GM18861 (cell line): Measurements from ENCODE around the gene IRF6.

Experiments used
- ATAC-seq: cut with Tn5 transposase; IDR thresholded peaks from one replicate; pipeline ENCODE4 v1.9.1; 2021; ENCODE audit not compliant: unreplicated experiment

IRF6 gene

GRCh38 chr1:209761011-209761635, 44.8 kb downstream of the IRF6 start:
- ATAC-seq = no peak

GRCh38 chr1:209759829-209760359, 46.0 kb downstream of the IRF6 start:
- ATAC-seq = no peak

- ATAC-seq = no peak
Observed at GRCh38 chr1:209758400-209758799, 47.5 kb downstream of the IRF6 start.

DNA sequence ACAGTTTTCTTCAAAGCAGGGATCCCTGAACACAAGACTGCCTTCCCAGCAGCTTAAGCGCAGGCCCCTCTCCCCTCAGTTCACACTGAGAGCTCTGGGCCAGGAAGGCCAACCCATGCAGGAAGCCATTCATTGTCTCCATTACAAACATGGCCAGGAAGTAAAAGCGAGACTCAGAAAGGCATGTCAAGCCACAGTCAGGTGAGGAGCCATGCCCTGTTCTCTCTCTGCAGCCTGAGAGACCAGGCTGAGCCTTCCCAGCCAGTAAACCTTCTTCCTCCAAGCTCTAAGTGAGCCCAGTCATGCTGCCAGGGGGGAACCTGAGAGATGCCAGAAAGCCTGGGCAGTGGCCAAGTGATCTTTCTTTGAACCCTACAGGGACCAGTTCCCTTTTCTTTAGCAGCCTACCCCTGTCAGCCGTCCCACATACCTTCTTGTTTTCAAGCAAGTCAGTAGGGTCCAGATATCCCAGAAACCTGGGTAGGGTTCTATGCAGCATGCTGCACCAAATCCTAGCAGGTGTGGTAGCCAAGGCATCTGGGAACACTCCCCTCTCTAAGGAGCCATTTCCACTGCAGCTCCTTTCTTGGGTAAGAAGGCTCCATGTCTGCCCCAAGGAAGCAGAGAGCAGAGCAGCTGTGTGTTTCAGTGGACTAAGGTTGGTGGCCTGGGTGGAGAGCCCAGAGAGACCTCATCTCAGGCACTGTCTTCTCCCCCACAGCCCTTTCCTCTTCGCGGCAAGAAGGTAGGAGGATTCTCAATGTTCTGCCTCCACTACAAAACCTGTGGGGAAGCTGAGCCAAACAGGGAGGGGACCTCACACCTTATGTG, 49.1 kb downstream of the IRF6 start:
- ATAC-seq = no peak

DNA sequence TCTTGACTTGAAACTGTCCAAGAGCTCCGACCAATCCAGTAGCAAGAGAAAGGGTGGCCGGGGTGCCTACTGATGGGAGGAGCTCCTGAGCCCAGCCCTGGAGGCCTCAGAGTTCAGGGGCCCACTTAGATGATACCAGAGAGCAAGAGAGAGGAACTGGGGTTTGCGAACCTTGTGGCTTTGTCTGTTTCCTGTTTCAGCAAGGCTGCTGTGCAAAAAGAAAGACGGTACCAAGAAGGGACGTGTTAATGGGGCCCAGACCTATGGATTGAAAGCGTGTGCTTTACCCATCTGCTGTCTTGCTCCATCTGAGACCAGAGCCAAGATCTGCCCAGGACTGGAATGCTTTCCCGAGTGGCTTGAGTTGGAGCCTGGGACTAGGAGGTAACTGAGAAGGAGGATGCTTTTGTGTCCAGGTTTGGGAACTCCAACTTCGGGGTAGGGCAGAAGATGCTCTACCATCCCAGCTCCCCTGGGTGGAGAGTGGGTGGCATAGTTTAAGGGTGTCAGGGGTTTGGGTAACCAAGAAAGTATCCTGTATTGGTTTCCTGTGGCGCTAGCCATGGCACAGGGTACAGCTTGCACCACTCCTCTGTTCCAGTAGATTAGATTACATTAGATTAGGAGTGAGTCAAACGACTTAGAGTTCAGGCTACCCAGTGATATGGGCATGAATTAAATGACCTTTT, 49.9 kb downstream of the IRF6 start, which contains the start of gene TRAF3IP3:
Gene TRAF3IP3 (plus strand): TSS at position 128 of the 689 bp plus-strand sequence. CDS start 3,987 bp downstream, outside the sequence.
- ATAC-seq = peak; percentile 68

DNA sequence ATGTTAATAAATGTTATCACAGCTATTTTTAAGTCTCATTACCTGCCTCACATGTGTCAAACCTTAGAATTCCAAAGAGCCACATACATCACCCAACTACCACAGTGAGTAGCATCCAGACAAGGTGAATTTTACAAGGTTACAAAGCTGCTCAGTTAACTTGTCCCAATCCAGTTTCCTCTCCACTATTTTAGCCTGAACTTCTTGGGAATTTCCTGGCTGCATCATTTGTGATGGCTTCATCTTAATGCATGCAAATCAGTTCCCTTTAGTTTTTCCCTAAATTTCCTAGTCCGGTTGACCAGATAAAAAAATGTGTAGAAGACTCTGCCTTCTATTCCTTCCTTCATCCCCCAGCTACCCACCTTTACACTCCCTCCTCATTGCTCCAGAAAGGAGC, 50.7 kb downstream of the IRF6 start:
- no peak for ATAC-seq

- no peak for ATAC-seq
Observed at GRCh38 chr1:209752890-209753289, 53.1 kb downstream of the IRF6 start.

DNA sequence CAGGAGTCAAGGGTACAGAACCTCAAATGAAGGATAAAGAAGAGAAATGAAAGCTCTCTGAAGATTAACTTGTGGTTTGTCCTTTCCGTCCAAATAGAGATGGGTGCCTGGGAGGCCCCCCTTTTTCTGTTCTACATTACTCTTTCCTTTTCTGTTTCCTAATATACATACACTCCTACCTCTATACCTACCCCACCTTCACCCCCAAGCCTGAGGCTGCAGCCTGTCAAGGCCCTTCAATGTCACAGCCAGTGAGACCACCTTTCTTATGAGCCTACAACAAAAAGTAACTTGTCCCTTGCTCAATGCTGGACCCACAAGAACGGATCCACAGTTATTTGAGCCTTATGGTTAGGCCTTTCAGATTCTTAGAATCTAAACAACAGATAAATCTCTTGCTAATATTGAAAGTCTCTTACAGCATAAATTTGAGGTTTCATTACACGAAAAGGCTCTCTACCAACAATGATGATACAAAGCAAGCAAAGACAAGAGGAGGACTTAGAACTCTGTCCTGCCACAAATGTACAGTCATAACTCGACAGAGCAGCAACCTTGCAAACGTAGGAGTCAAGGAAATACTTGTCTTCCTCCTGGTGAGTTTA, 54.2 kb downstream of the IRF6 start:
- peak; percentile 45 for ATAC-seq

- no peak for ATAC-seq
Observed at GRCh38 chr1:209749670-209750323, 56.1 kb downstream of the IRF6 start.

DNA sequence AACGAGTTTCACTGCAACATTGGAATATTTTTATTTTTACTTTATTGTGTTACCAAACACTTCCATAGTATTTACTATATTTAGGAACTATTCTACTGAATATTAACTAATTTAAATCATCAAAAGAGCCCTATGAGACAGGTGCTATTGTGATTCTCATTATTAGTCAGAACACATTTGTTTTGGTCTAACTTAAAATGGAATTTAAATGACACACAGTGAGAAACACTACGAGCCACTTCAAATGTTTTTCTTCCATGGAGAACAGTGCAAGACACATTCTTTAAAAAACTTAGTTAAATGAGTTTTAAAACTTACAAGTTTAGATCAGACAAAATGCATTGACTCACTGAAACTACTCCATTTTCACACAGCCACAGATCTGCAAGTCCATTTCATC, 56.7 kb downstream of the IRF6 start:
- no peak for ATAC-seq

GRCh38 chr1:209748620-209749019, 57.3 kb downstream of the IRF6 start:
- no peak for ATAC-seq

DNA sequence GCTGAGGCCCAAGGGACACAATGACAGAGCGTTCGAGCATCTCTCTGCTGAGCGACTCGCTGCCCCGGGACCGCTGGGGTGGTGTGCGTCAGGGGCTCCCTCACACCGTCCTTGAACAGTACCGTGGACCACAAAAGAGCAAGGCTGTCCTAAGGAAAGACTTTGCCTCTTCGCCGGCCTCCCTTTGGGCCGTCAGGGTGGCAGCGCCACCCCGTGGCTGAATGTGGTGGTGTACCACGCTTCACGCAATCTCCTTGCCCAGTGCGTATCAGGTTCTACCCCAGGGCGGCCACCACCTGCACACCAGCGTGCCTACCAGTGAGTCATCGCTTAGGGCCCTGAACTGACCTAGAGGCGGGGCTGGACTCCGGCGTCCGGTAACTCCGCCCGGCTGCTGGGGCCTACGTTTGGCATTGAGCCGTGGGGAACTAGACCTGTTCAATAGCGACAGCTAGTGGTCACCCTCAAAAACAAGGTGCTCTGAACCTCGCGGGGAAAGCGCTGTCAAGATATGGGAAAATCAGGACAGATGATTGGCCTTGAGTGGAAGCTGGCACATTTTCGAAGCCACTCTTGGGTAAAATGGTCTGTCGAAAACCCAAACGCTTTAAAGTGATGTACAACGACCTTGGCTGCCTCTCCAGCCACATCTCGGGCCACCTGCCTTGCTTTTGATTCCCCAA, 58.2 kb downstream of the IRF6 start:
- peak; percentile 61 for ATAC-seq

DNA sequence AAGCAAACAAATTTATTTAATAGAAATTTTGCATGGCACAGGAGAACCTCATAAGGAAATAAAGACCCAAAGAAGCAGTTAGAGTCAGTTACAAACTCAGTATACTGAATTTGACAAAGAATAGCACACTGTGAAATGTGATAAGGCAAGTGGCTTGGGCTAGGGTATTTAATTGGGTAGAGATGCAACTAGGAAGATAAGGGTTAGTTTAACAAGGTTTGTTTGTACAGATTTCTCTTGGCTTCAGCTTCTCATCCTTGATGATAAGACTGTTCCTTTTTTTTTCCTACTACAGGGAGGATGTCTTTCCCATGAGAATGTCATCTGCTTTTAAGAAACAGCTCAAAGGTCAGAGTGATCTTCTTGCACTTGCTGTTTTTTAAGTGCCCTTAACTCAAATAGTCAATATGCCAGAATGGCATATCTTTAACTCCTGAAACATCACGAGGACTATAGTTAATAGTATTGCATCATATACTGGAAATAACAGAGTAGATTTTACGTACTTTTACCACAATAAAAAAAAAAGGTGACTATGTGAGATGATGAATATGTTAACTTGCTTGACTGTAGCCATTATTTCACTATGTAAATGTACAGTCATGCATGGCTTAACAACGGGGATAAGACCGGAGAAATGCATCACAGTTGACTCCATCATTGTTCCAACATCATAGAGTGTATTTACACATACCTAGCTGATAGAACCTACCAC, 59.3 kb downstream of the IRF6 start:
- no peak for ATAC-seq

DNA sequence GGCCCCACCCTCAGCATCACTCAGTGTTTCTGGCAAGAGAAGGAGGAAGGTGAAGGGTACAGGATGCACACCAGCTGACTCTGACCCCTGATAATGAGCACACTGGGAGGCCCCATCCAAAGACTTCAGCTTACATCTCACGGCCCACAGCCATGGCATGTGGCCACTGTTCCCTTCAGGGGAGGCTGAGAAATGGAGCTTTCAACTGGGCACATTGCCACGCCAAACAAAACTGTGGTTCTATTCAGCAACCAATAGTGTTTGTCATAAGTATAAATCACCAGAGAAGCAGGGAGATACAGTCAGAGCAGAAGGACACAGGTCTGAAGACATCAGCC, 62.8 kb downstream of the IRF6 start:
- ATAC-seq = no peak

GRCh38 chr1:209742409-209743144, 63.4 kb downstream of the IRF6 start:
- no peak for ATAC-seq

- ATAC-seq = no peak
Observed at GRCh38 chr1:209741889-209742288, 64.1 kb downstream of the IRF6 start.

- ATAC-seq = no peak
Observed at GRCh38 chr1:209741193-209741592, 64.7 kb downstream of the IRF6 start.

- ATAC-seq = no peak
Observed at GRCh38 chr1:209738270-209738669, 67.7 kb downstream of the IRF6 start.

GRCh38 chr1:209737118-209737505, 68.8 kb downstream of the IRF6 start:
- ATAC-seq = no peak
